ENCODE measurements around the gene XKR7. TPM values are rescaled to one million over a fixed set of nuclear protein-coding genes. Genes with fewer than 3 reads are reported as not detected.

Gene XKR7
- total RNA-seq, 4 donors from 2014 or later: not detected

- no peak overlapping the region for H3K4me3 ChIP-seq
- DNase-seq: no peak
Observed at GRCh38 chr20:31984981-31985471, 17.1 kb downstream of the XKR7 start.

GRCh38 chr20:31987744-31988143 lies 19.8 kb downstream of the XKR7 start:
- WGBS, 2 donors: 38 to 50% methylated on average over 1 of the region's 1 CpG
- Histone ChIP-seq H3K27me3 (peaks cover 0 to 2% (median 0%) of the 10 kb centered on the region in 4 donors), H3K27ac (no peak overlapping the region), H3K9me3 (no peaks in the 10 kb centered on the region), H3K36me3 (no peaks in the 10 kb centered on the region), H3K4me3 (no peak overlapping the region), H3K4me1 (no peaks in the 10 kb centered on the region)
- intact Hi-C loops (cut with DNase I): no loop called here
- DNase-seq: no peak
- TF ChIP-seq CTCF (IDR thresholded peaks at IDR 0.05): no peak
- TF ChIP-seq POLR2A (IDR thresholded peaks at IDR 0.05): no peak

More at GRCh38 chr20:31984981-31985471, 17.1 kb downstream of the XKR7 start:
- H3K9me3 ChIP-seq: no peaks in the 10 kb centered on the region
- intact Hi-C loops (cut with DNase I): no loop called here
- 40 to 48% methylated on average over 5 of the region's 6 CpGs for WGBS, 2 donors
- peaks cover 0 to 16% (median 0%) of the 10 kb centered on the region in 4 donors for H3K27me3 ChIP-seq
- no peaks in the 10 kb centered on the region for H3K4me1 ChIP-seq
- TF ChIP-seq CTCF (IDR thresholded peaks at IDR 0.05) (no peak), POLR2A (IDR thresholded peaks at IDR 0.05) (no peak)
- H3K27ac ChIP-seq: no peak overlapping the region
- H3K36me3 ChIP-seq: no peaks in the 10 kb centered on the region

- H3K27ac ChIP-seq: no peak overlapping the region
- no peaks in the 10 kb centered on the region for H3K9me3 ChIP-seq
- no peaks in the 10 kb centered on the region for H3K36me3 ChIP-seq
- no peak overlapping the region for H3K4me3 ChIP-seq
- WGBS, 2 donors: 70 to 77% methylated on average over 2 to 4 of the region's 5 CpGs
- intact Hi-C loops (cut with DNase I): no loop called here
- no peak for DNase-seq
- peaks cover 0 to 10% (median 0%) of the 10 kb centered on the region in 4 donors for H3K27me3 ChIP-seq
- no peak for TF ChIP-seq POLR2A (IDR thresholded peaks at IDR 0.05)
- no peak for TF ChIP-seq CTCF (IDR thresholded peaks at IDR 0.05)
- no peaks in the 10 kb centered on the region for H3K4me1 ChIP-seq
Observed at GRCh38 chr20:31988430-31989015, 20.6 kb downstream of the XKR7 start.

DNA sequence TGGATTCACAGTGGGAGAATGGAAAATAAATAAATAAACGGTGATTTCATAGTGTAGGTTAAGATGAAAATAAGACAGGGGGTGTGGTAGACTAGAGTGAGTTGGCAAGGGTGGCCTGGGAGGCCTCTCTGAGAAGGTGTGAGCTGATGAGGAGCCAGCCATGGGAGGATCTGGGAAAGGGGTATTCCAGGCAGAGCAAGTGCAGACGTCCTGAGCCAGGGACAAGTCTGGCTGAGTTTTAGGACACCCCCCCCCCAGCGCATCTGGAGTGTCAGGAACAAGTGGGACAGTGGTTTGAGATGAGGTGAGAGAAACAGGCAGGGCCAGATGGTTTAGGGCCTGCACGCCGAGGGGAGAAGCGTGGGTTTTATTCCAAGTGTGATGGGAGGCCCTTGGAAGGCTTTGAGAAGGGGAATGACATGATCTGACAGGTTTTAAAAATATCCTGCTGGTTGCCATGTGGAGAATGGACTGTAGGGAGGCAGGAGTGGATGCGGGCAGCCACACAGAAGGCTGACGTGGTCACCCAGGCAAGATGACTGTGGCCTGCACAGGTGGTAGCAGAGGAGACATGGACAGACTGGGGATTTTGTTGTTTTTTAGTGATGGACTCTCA lies 21.2 kb downstream of the XKR7 start:
- DNase-seq: no peak
- Histone ChIP-seq H3K4me3 (no peak overlapping the region), H3K36me3 (no peaks in the 10 kb centered on the region), H3K27ac (no peak overlapping the region), H3K9me3 (no peaks in the 10 kb centered on the region), H3K4me1 (no peaks in the 10 kb centered on the region), H3K27me3 (peaks cover 0 to 16% (median 0%) of the 10 kb centered on the region in 4 donors)
- intact Hi-C loops (cut with DNase I): no loop called here
- TF ChIP-seq POLR2A (IDR thresholded peaks at IDR 0.05) (no peak), CTCF (IDR thresholded peaks at IDR 0.05) (no peak)
- WGBS, 2 donors: 64 to 71% methylated on average over 8 of the region's 8 CpGs

GRCh38 chr20:31990641-31991338 lies 22.8 kb downstream of the XKR7 start:
- no peaks in the 10 kb centered on the region for H3K9me3 ChIP-seq
- TF ChIP-seq POLR2A (IDR thresholded peaks at IDR 0.05): no peak
- TF ChIP-seq CTCF (IDR thresholded peaks at IDR 0.05): no peak
- no peaks in the 10 kb centered on the region for H3K36me3 ChIP-seq
- intact Hi-C loops (cut with DNase I): no loop called here
- H3K4me1 ChIP-seq: peaks cover 0 to 7% (median 0%) of the 10 kb centered on the region in 3 donors
- H3K27ac ChIP-seq: no peak overlapping the region
- H3K27me3 ChIP-seq: peaks cover 0 to 30% (median 0%) of the 10 kb centered on the region in 4 donors
- DNase-seq: no peak
- 37 to 39% methylated on average over 4 to 6 of the region's 6 CpGs for WGBS, 2 donors
- no peak overlapping the region for H3K4me3 ChIP-seq

Data from esophagus squamous epithelium (tissue), 5 donors.